Ovary (tissue), 9 donors: ENCODE measurements around the gene LPCAT3. TPM values are rescaled to one million over a fixed set of nuclear protein-coding genes. Genes with fewer than 3 reads are reported as not detected.

Experiments
- DNase-seq, 5 donors: peaks; one replicate each; pipeline ENCODE4 v3.0.0-alpha.2; 2019 to 2020
- H3K27ac ChIP-seq, 2 donors: fragments of 200-600 bp; one replicate each; pipeline versions ENCODE4 v1.5.1 to v1.8.0; 2019 to 2022
- H3K27me3 ChIP-seq: fragments of 200-600 bp; one replicate; pipeline ENCODE4 v1.8.0; 2022
- H3K36me3 ChIP-seq: fragments of 200-600 bp; sonication (generic); one replicate; pipeline ENCODE4 v1.5.1; 2019
- H3K4me1 ChIP-seq: one replicate; pipeline ENCODE4 v1.8.1; 2013; ENCODE audit warnings: mild to moderate bottlenecking, moderate library complexity; ENCODE audit not compliant: insufficient read depth
- H3K4me3 ChIP-seq: fragments of 200-600 bp; sonication (generic); one replicate; pipeline ENCODE4 v1.5.1; 2017
- H3K9me3 ChIP-seq, 2 donors: fragments of 200-600 bp in 1 of 2; sonication (generic) in 1 of 2; one replicate each; pipeline versions ENCODE4 v1.5.1 to v1.8.1; 2013 to 2019; ENCODE audit warnings: mild to moderate bottlenecking in 1 of 2, moderate library complexity in 1 of 2
- CTCF ChIP-seq, 3 donors: fragments of 450-650 bp in 2 of 3; fragments of 200-600 bp in 1 of 3; IDR thresholded peaks; one replicate each; pipeline versions ENCODE4 v1.5.1 to v1.8.0; 2016 to 2022; ENCODE audit warnings: antibody characterized with exemption in 3 of 3, mild to moderate bottlenecking in 1 of 3
- EP300 ChIP-seq: sonication (generic); formaldehyde crosslinking; IDR thresholded peaks from one replicate; pipeline ENCODE4 v1.6.1; 2017; ENCODE audit warnings: antibody characterized with exemption
- POLR2A ChIP-seq: fragments of 450-650 bp; IDR thresholded peaks from one replicate; pipeline ENCODE4 v1.6.1; 2017; ENCODE audit warnings: antibody characterized with exemption, mild to moderate bottlenecking, moderate library complexity
- WGBS, 3 donors: extraction: QIAGEN DNeasy Blood & Tissue Kit in 1 of 3; methylation state at CpG; one replicate each; pipeline versions ENCODE4 v1.1.5 to v1.1.7; 2013 to 2017; 5-methylcytosine and 5-hydroxymethylcytosine counted together
- intact Hi-C, 4 donors: fragments of 100-400 bp; cut with DNase I; formaldehyde crosslinking; loops; one replicate each; pipeline versions ENCODE4 v1.11.0 to v1.15.1; 2022 to 2023
- polyA plus RNA-seq, 2 donors: library from polyadenylated mRNA; stranded (reverse); fragments of 200-250 nt in 1 of 2; fragments of 350-450 nt in 1 of 2; fragmentation: Illumina TruSeq in 1 of 2; extraction: RNeasy Lipid Tissue Mini Kit (QIAGEN cat#74804) in 1 of 2; gene quantifications; one replicate each; pipeline ENCODE4 v1.2.3, GENCODE V29; 2013 to 2014
- total RNA-seq, 7 donors: library from RNA; depleted of rRNA in 2 of 7; stranded (reverse); fragments of >200 nt in 2 of 7; fragmentation: NEBNext Ultra II Directional in 3 of 7; extraction: Animal tissue kit (Norgen Biotek cat#: 25700) in 3 of 7; gene quantifications; one replicate each; pipeline versions ENCODE4 v1.1.0 to v1.2.4, GENCODE V29; 2016 to 2023
- donor health status: DM: no; HTN: no; CAD: no; lungs with moderate emphysema.
- donor health status: DM: no; HTN: no; CAD: no.
- donor health status: Bipolar disorder and iron deficiency.
- donor health status: DM: yes; HTN: yes; CAD: no.
- donor health status: DM: no; HTN: no; CAD: no.
- donor health status: DM: yes; HTN: yes; CAD: no.

LPCAT3 gene
- total and polyA plus RNA-seq, 9 donors: 15.5 to 51.2 (median 39.5) TPM

GRCh38 chr12:6946920-6947374 lies 71.3 kb downstream of the LPCAT3 start:
- H3K27me3 ChIP-seq: no peaks in the 10 kb centered on the region
- H3K4me1 ChIP-seq: peaks cover 12% of the 10 kb centered on the region
- H3K36me3 ChIP-seq: no peaks in the 10 kb centered on the region
- 63 to 72% (median 66%) methylated on average over 8 of the region's 8 CpGs for WGBS, 3 donors
- DNase-seq: no peak
- H3K9me3 ChIP-seq: no peaks in the 10 kb centered on the region
- TF ChIP-seq CTCF (IDR thresholded peaks at IDR 0.05): no peak
- TF ChIP-seq POLR2A: no peak
- TF ChIP-seq EP300: no peak
- H3K4me3 ChIP-seq: no peak overlapping the region
- intact Hi-C loops: loop anchor here in 3 of 4 donors (5.0 kb wide), 1 partner anchor 165 kb away; no protein-coding TSS in a partner anchor
- no peak overlapping the region for H3K27ac ChIP-seq

- intact Hi-C loops: loop anchor here in 3 of 4 donors (5.0 kb wide), 1 partner anchor 166 kb away; no protein-coding TSS in a partner anchor
- WGBS, 3 donors: 32 to 38% (median 35%) methylated on average over 31 to 32 of the region's 32 CpGs
- Histone ChIP-seq H3K9me3 (no peaks in the 10 kb centered on the region), H3K27me3 (no peaks in the 10 kb centered on the region), H3K36me3 (no peaks in the 10 kb centered on the region), H3K27ac (peak overlapping the region in 1 of 2 donors; percentile 23), H3K4me3 (no peak overlapping the region), H3K4me1 (peaks cover 12% of the 10 kb centered on the region)
- TF ChIP-seq EP300: no peak
- TF ChIP-seq CTCF (IDR thresholded peaks at IDR 0.05): no peak
- no peak for TF ChIP-seq POLR2A
- DNase-seq: peak in 4 of 5 donors; percentile 41 to 68 (median 54)
Observed at GRCh38 chr12:6946033-6946919, 72.0 kb downstream of the LPCAT3 start.

GRCh38 chr12:6945613-6946012 lies 72.7 kb downstream of the LPCAT3 start:
- TF ChIP-seq EP300 (no peak), CTCF (IDR thresholded peaks at IDR 0.05) (no peak), POLR2A (no peak)
- 79 to 84% (median 82%) methylated on average over 11 of the region's 11 CpGs for WGBS, 3 donors
- H3K4me3 ChIP-seq: no peak overlapping the region
- no peak for DNase-seq
- H3K27me3 ChIP-seq: no peaks in the 10 kb centered on the region
- no peaks in the 10 kb centered on the region for H3K9me3 ChIP-seq
- no peak overlapping the region for H3K27ac ChIP-seq
- H3K4me1 ChIP-seq: peaks cover 12% of the 10 kb centered on the region
- intact Hi-C loops: loop anchor here in 3 of 4 donors (2.0 to 5.0 kb wide), 2 partner anchors 19 to 167 kb away; no protein-coding TSS in a partner anchor
- H3K36me3 ChIP-seq: no peaks in the 10 kb centered on the region

GRCh38 chr12:6944381-6945186 lies 73.7 kb downstream of the LPCAT3 start:
- Histone ChIP-seq H3K9me3 (no peaks in the 10 kb centered on the region), H3K4me3 (peak overlapping the region; percentile 60), H3K27ac (peak overlapping the region; percentile 68 to 94), H3K4me1 (peaks cover 12% of the 10 kb centered on the region), H3K36me3 (no peaks in the 10 kb centered on the region), H3K27me3 (no peaks in the 10 kb centered on the region)
- WGBS, 3 donors: 2% methylated on average over 48 of the region's 48 CpGs
- TF ChIP-seq CTCF (IDR thresholded peaks at IDR 0.05) (peak; percentile 77 to 97 (median 93)), EP300 (no peak), POLR2A (peak; percentile 70)
- intact Hi-C loops: loop anchor here in 3 of 4 donors (2.0 to 5.0 kb wide), 2 partner anchors 20 to 168 kb away; no protein-coding TSS in a partner anchor
- DNase-seq: peak; percentile 91 to 96 (median 94)
